Ectodermal cell (in vitro differentiated cells): ENCODE results near the gene ADAMTS17.

ENCODE experiments used
- H3K27ac ChIP-seq: 2 replicates; pipeline ENCODE4 v1.7.0; 2013; ENCODE audit warnings: mild to moderate bottlenecking, low read depth, low read length; ENCODE audit not compliant: insufficient read depth, poor library complexity, severe bottlenecking
- H3K27me3 ChIP-seq: 2 replicates; pipeline ENCODE4 v1.7.0; 2013; ENCODE audit warnings: mild to moderate bottlenecking, low read length; ENCODE audit not compliant: insufficient read depth, control insufficient read depth, poor library complexity, severe bottlenecking
- H3K36me3 ChIP-seq: one replicate; pipeline ENCODE4 v1.7.0; 2013; ENCODE audit warnings: low read length; ENCODE audit not compliant: control insufficient read depth, insufficient read depth
- H3K4me1 ChIP-seq: one replicate; pipeline ENCODE4 v1.7.0; 2013; ENCODE audit warnings: low read length; ENCODE audit not compliant: control insufficient read depth, insufficient read depth
- H3K4me3 ChIP-seq: 2 replicates; pipeline ENCODE4 v1.7.0; 2013; ENCODE audit warnings: low read depth, low read length, control low read depth; ENCODE audit not compliant: insufficient read depth
- H3K9me3 ChIP-seq: 2 replicates; pipeline ENCODE4 v1.7.0; 2013; ENCODE audit warnings: mild to moderate bottlenecking, low read length, moderate library complexity; ENCODE audit not compliant: control insufficient read depth
- WGBS, 2 experiments: methylation state at CpG; one replicate each; pipeline ENCODE4 v1.1.7; 2013; ENCODE audit warnings: missing lambda C conversion rate in 2 of 2; 5-methylcytosine and 5-hydroxymethylcytosine counted together

ADAMTS17 gene

GRCh38 chr15:100252359-100252758 is 89.4 kb downstream of the ADAMTS17 start:
- Histone ChIP-seq H3K4me3 (no peak overlapping the region), H3K9me3 (no peaks in the 10 kb centered on the region), H3K27me3 (no peaks in the 10 kb centered on the region), H3K27ac (no peak overlapping the region), H3K36me3 (no peaks in the 10 kb centered on the region), H3K4me1 (no peaks in the 10 kb centered on the region)
- 94 to 95% methylated on average over 9 of the region's 9 CpGs for WGBS, 2 experiments

- Histone ChIP-seq H3K36me3 (no peaks in the 10 kb centered on the region), H3K9me3 (no peaks in the 10 kb centered on the region), H3K27ac (no peak overlapping the region), H3K27me3 (no peaks in the 10 kb centered on the region), H3K4me1 (no peaks in the 10 kb centered on the region), H3K4me3 (no peak overlapping the region)
- WGBS, 2 experiments, result 95 to 97% methylated on average over 10 of the region's 10 CpGs
Observed at GRCh38 chr15:100250176-100250800, 91.5 kb downstream of the ADAMTS17 start.

GRCh38 chr15:100249096-100249815 is 92.5 kb downstream of the ADAMTS17 start:
- peaks cover 5% of the 10 kb centered on the region for H3K4me1 ChIP-seq
- no peak overlapping the region for H3K4me3 ChIP-seq
- no peaks in the 10 kb centered on the region for H3K36me3 ChIP-seq
- no peak overlapping the region for H3K27ac ChIP-seq
- H3K27me3 ChIP-seq, result no peaks in the 10 kb centered on the region
- 92 to 96% methylated on average over 9 of the region's 9 CpGs for WGBS, 2 experiments
- H3K9me3 ChIP-seq, result no peaks in the 10 kb centered on the region

GRCh38 chr15:100248236-100248635 is 93.5 kb downstream of the ADAMTS17 start:
- peaks cover 5% of the 10 kb centered on the region for H3K4me1 ChIP-seq
- H3K9me3 ChIP-seq, result no peaks in the 10 kb centered on the region
- H3K36me3 ChIP-seq, result no peaks in the 10 kb centered on the region
- no peak overlapping the region for H3K4me3 ChIP-seq
- no peak overlapping the region for H3K27ac ChIP-seq
- 94 to 96% methylated on average over 5 of the region's 5 CpGs for WGBS, 2 experiments
- H3K27me3 ChIP-seq, result no peaks in the 10 kb centered on the region

- no peaks in the 10 kb centered on the region for H3K27me3 ChIP-seq
- H3K27ac ChIP-seq, result no peak overlapping the region
- H3K4me1 ChIP-seq, result peaks cover 5% of the 10 kb centered on the region
- H3K4me3 ChIP-seq, result no peak overlapping the region
- no peaks in the 10 kb centered on the region for H3K9me3 ChIP-seq
- no peaks in the 10 kb centered on the region for H3K36me3 ChIP-seq
- 91 to 92% methylated on average over 21 of the region's 21 CpGs for WGBS, 2 experiments
Observed at GRCh38 chr15:100247228-100248225, 94.2 kb downstream of the ADAMTS17 start.

- no peaks in the 10 kb centered on the region for H3K9me3 ChIP-seq
- peaks cover 5% of the 10 kb centered on the region for H3K4me1 ChIP-seq
- no peaks in the 10 kb centered on the region for H3K27me3 ChIP-seq
- no peaks in the 10 kb centered on the region for H3K36me3 ChIP-seq
- 83 to 86% methylated on average over 9 to 11 of the region's 11 CpGs for WGBS, 2 experiments
- no peak overlapping the region for H3K27ac ChIP-seq
- H3K4me3 ChIP-seq, result no peak overlapping the region
Observed at GRCh38 chr15:100245855-100246254, 95.9 kb downstream of the ADAMTS17 start.

GRCh38 chr15:100245487-100245820 is 96.3 kb downstream of the ADAMTS17 start:
- Histone ChIP-seq H3K27me3 (no peaks in the 10 kb centered on the region), H3K27ac (no peak overlapping the region), H3K4me1 (peaks cover 5% of the 10 kb centered on the region), H3K36me3 (no peaks in the 10 kb centered on the region), H3K4me3 (no peak overlapping the region), H3K9me3 (no peaks in the 10 kb centered on the region)
- WGBS, 2 experiments, result 91 to 99% methylated on average over 2 of the region's 2 CpGs

- Histone ChIP-seq H3K4me3 (no peak overlapping the region), H3K4me1 (peaks cover 5% of the 10 kb centered on the region), H3K9me3 (no peaks in the 10 kb centered on the region), H3K27ac (no peak overlapping the region), H3K27me3 (no peaks in the 10 kb centered on the region), H3K36me3 (no peaks in the 10 kb centered on the region)
- WGBS, 2 experiments, result 84 to 85% methylated on average over 10 of the region's 10 CpGs
Observed at GRCh38 chr15:100244796-100245486, 96.8 kb downstream of the ADAMTS17 start.

GRCh38 chr15:100242989-100243388 is 98.8 kb downstream of the ADAMTS17 start:
- 90 to 91% methylated on average over 2 of the region's 2 CpGs for WGBS, 2 experiments
- Histone ChIP-seq H3K36me3 (no peaks in the 10 kb centered on the region), H3K4me3 (no peak overlapping the region), H3K4me1 (peaks cover 5% of the 10 kb centered on the region), H3K9me3 (no peaks in the 10 kb centered on the region), H3K27ac (no peak overlapping the region), H3K27me3 (no peaks in the 10 kb centered on the region)
